Heart right ventricle (tissue), 16 donors: ENCODE data around the gene CDH23. TPM values are rescaled to one million over a fixed set of nuclear protein-coding genes. Genes with fewer than 3 reads are reported as not detected.

ENCODE experiments used
- ATAC-seq, 8 donors: fragments of 200-7000 bp; cut with Tn5 transposase; one replicate each; pipeline ENCODE4 v1.9.1; 2020; ENCODE audit warnings: mild to moderate bottlenecking in 8 of 8, moderate library complexity in 8 of 8, moderate number of reproducible peaks in 1 of 8
- DNase-seq, 2 donors: peaks; one replicate each; pipeline ENCODE4 v3.0.0-alpha.2; 2020
- H3K27ac ChIP-seq, 10 donors: fragments of 200-600 bp; sonication (generic) in 2 of 10; one replicate each; pipeline versions ENCODE4 v1.5.0 to v1.8.0; 2020 to 2022; ENCODE audit warnings: mild to moderate bottlenecking in 3 of 10
- H3K27me3 ChIP-seq, 7 donors: fragments of 200-600 bp; one replicate each; pipeline ENCODE4 v1.8.0; 2021 to 2022; ENCODE audit warnings: mild to moderate bottlenecking in 2 of 7
- H3K36me3 ChIP-seq, 9 donors: fragments of 200-600 bp; sonication (generic) in 1 of 9; one replicate each; pipeline versions ENCODE4 v1.5.0 to v1.8.0; 2020 to 2022; ENCODE audit warnings: mild to moderate bottlenecking in 2 of 9
- H3K4me1 ChIP-seq, 9 donors: fragments of 200-600 bp; sonication (generic) in 1 of 9; one replicate each; pipeline versions ENCODE4 v1.5.0 to v1.8.0; 2020 to 2022; ENCODE audit warnings: mild to moderate bottlenecking in 4 of 9
- H3K4me3 ChIP-seq, 10 donors: fragments of 200-600 bp; sonication (generic) in 2 of 10; one replicate each; pipeline versions ENCODE4 v1.5.0 to v1.8.0; 2020 to 2022; ENCODE audit warnings: mild to moderate bottlenecking in 7 of 10, moderate library complexity in 2 of 10
- H3K9me3 ChIP-seq, 11 donors: fragments of 200-600 bp in 10 of 11; sonication (generic) in 2 of 11; one replicate each; pipeline versions ENCODE4 v1.5.0 to v1.8.0; 2013 to 2022; ENCODE audit warnings: mild to moderate bottlenecking in 2 of 11, control low read depth in 1 of 11, moderate library complexity in 1 of 11
- CTCF ChIP-seq, 9 donors: fragments of 200-600 bp; sonication (generic) in 2 of 9; IDR thresholded peaks; one replicate each; pipeline versions ENCODE4 v1.5.0 to v1.8.0; 2021 to 2022; ENCODE audit warnings: antibody characterized with exemption in 9 of 9, mild to moderate bottlenecking in 5 of 9, moderate library complexity in 1 of 9
- WGBS, 2 donors: extraction: QIAGEN DNeasy Blood & Tissue Kit; methylation state at CpG; one replicate each; pipeline ENCODE4 v1.1.7; 2013; ENCODE audit warnings: inconsistent platforms in 1 of 2; 5-methylcytosine and 5-hydroxymethylcytosine counted together
- intact Hi-C, 10 donors: fragments of 100-400 bp; cut with DNase I; formaldehyde crosslinking; loops; one replicate each; pipeline versions ENCODE4 v1.11.1 to v1.14.2; 2022
- polyA plus RNA-seq, 2 donors: library from polyadenylated mRNA; stranded (reverse); fragments of 200-250 nt; gene quantifications; one replicate each; pipeline ENCODE4 v1.2.3, GENCODE V29; 2013
- total RNA-seq, 10 donors: library from RNA; stranded (reverse); fragmentation: NEBNext Ultra II Directional in 3 of 10; extraction: Animal tissue kit (Norgen Biotek cat#: 25700) in 3 of 10; gene quantifications; one replicate each; pipeline versions ENCODE4 v1.2.1 to v1.2.4, GENCODE V29; 2021 to 2023
- donor health status: Arrhythmogenic right ventricular cardiomyopathy.
- donor health status: ischemic (EF 13 %, LVEDD 7.1; RV severe dilation, severe dysfunction).
- donor health status: healthy with polysubstance abuse.
- donor health status: DM: no; HTN: yes; CAD: no.
- donor health status: DM: no; HTN: no; CAD: no.
- donor health status: ischemic (EF 25% LVEDD 6.9; RV normal size, moderate dysfunction).
- donor health status: ischemic (EF 25% LVEDD 5.7; RV mildly dilated, moderate dysfunction).
- donor health status: healthy.
- donor health status: DM: yes; HTN: yes; CAD: no.
- donor health status: Ischemic cardiomyopathy.
- donor health status: ischemic (EF 35%, LVEDD 5.7; RV mildly dilated, moderate dysfunction).
- donor health status: nonischemic (EF 11% LVEDD 7.7; RV severe dilation, severe dysfunction).
- donor health status: DM: yes; HTN: yes; CAD: no.
- donor health status: PGD.
- donor health status: ischemic (EF 29% LVEDD 5.4; RV normal size, mild dysfunction).
- donor health status: nonischemic (EF 23%, LVEDD 6.1; RV moderate dilation, normal function).

The CDH23 gene
- total and polyA plus RNA-seq, 12 donors: 1.1 to 7.7 (median 4.6) TPM

GRCh38 chr10:71513540-71513853 is 116.8 kb downstream of the CDH23 start:
- Histone ChIP-seq H3K4me3 (no peak overlapping the region), H3K27me3 (no peaks in the 10 kb centered on the region), H3K27ac (no peak overlapping the region), H3K9me3 (no peaks in the 10 kb centered on the region), H3K36me3 (no peaks in the 10 kb centered on the region), H3K4me1 (peaks cover 0 to 8% (median 0%) of the 10 kb centered on the region in 9 donors)
- intact Hi-C loops: no loop called here
- TF ChIP-seq CTCF (IDR thresholded peaks at IDR 0.05): no peak
- WGBS, 2 donors: 89 to 90% methylated on average over 2 of the region's 2 CpGs
- no peak for ATAC-seq
- DNase-seq: no peak

DNA sequence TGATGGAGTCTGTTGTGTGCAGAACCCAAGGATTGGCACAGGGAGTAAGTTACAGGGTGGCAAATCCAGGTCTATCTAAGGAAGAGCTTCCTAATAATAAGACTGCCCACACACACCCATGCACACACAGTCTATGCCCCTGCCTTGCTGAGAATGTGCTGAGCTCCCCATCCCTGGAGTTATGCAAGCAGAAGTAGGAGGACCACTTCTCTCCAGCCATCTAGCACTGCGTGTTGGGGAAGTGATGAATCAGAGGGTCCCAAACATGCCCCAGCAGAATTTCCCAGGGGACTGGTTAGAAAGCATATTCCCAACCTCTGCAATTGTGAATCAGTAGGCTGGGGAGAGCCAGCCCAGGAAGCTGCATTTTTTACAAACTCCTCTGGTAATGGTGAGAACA is 117.2 kb downstream of the CDH23 start:
- peaks cover 0 to 8% (median 0%) of the 10 kb centered on the region in 9 donors for H3K4me1 ChIP-seq
- 78 to 79% methylated on average over 1 of the region's 1 CpG for WGBS, 2 donors
- intact Hi-C loops: no loop called here
- H3K9me3 ChIP-seq: no peaks in the 10 kb centered on the region
- no peak for ATAC-seq
- no peak for DNase-seq
- H3K27me3 ChIP-seq: no peaks in the 10 kb centered on the region
- no peak overlapping the region for H3K27ac ChIP-seq
- no peak overlapping the region for H3K4me3 ChIP-seq
- TF ChIP-seq CTCF (IDR thresholded peaks at IDR 0.05): no peak
- no peaks in the 10 kb centered on the region for H3K36me3 ChIP-seq

DNA sequence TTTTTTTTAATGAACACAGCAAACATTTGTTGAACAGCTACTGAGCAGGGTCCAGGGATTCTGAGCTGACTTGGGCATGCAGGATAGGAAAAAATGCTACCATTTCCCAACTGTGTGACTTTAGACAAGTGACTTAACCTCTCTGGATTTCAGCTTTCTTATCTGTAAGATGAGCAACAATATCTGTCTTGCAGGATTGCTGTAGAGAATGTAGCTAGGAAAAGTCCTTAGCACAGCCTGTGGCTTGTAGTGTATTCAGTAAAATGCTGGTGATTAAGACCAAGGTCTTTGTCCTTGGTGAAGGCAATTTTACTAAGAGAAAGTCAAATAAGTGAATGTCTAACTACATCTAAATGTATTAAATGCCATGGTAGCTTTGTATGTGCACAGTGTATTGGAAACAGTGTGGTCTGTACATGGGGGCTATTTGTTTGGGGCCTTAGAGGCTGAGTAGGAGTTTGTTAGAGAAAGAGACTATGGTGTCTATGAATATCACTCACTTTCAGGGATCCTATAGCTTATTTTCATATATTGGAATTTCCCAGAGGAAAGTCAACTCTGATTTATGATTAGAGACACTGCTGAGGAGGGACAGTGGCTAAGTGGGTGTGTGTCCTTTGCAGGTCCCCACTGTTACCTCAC is 118.9 kb downstream of the CDH23 start:
- no peaks in the 10 kb centered on the region for H3K36me3 ChIP-seq
- H3K27ac ChIP-seq: no peak overlapping the region
- no peak for TF ChIP-seq CTCF (IDR thresholded peaks at IDR 0.05)
- no peak for DNase-seq
- intact Hi-C loops: no loop called here
- peaks cover 0 to 8% (median 0%) of the 10 kb centered on the region in 9 donors for H3K4me1 ChIP-seq
- no peak overlapping the region for H3K4me3 ChIP-seq
- H3K27me3 ChIP-seq: no peaks in the 10 kb centered on the region
- ATAC-seq: no peak
- H3K9me3 ChIP-seq: no peaks in the 10 kb centered on the region

DNA sequence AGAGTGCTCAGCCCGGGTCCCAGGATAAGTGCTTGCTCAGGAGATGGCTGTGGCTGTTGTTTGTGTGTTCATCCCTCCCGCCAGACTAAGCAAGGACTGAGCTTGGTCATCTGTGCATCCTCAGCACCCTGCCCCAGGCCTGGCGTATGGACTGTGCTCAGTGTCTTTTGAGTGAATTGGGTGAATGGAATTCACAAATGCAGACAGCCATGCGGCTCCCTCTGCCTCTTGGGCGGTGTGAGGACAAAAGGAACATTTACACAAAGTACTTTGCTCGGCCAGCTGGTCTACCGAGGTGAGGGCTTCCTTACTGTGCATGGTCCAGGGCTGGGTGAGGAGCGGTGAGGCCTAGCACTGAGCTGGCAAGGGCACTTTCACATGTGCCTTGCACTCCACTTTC is 120.2 kb downstream of the CDH23 start:
- Histone ChIP-seq H3K4me3 (no peak overlapping the region), H3K27me3 (no peaks in the 10 kb centered on the region), H3K36me3 (no peaks in the 10 kb centered on the region), H3K27ac (no peak overlapping the region), H3K4me1 (peaks cover 0 to 12% (median 0%) of the 10 kb centered on the region in 9 donors), H3K9me3 (no peaks in the 10 kb centered on the region)
- no peak for TF ChIP-seq CTCF (IDR thresholded peaks at IDR 0.05)
- DNase-seq: no peak
- intact Hi-C loops: no loop called here
- ATAC-seq: no peak
- 85 to 90% methylated on average over 8 of the region's 8 CpGs for WGBS, 2 donors
